Measurements from ENCODE around the gene IGDCC3.
"Not testable (repeated sequence)": the region's sequence is repeated elsewhere in the genome, so short reads cannot be mapped to it uniquely, and the experiment has no call there.

The IGDCC3 gene

GRCh38 chr15:65370885-65371284, 6.9 kb downstream of the IGDCC3 start:
- DNase-seq (ENCODE audit: low spot score), result no peak

GRCh38 chr15:65369651-65370050, 8.2 kb downstream of the IGDCC3 start:
- DNase-seq (ENCODE audit: low spot score), result no peak

GRCh38 chr15:65369212-65369547, 8.6 kb downstream of the IGDCC3 start:
- DNase-seq (ENCODE audit: low spot score), result no peak

- no peak for DNase-seq (ENCODE audit: low spot score)
Observed at GRCh38 chr15:65368302-65369211, 9.2 kb downstream of the IGDCC3 start.

GRCh38 chr15:65366122-65366892, 11.5 kb downstream of the IGDCC3 start:
- DNase-seq (ENCODE audit: low spot score), result no peak

- DNase-seq (ENCODE audit: low spot score), result no peak
Observed at GRCh38 chr15:65365229-65365628, 12.6 kb downstream of the IGDCC3 start.

- no peak for DNase-seq (ENCODE audit: low spot score)
Observed at GRCh38 chr15:65363766-65364165, 14.0 kb downstream of the IGDCC3 start.

GRCh38 chr15:65363306-65363705, 14.5 kb downstream of the IGDCC3 start:
- DNase-seq (ENCODE audit: low spot score), result no peak

- DNase-seq (ENCODE audit: low spot score), result no peak
Observed at GRCh38 chr15:65362491-65362890, 15.3 kb downstream of the IGDCC3 start.

GRCh38 chr15:65361708-65362459, 15.9 kb downstream of the IGDCC3 start:
- DNase-seq (ENCODE audit: low spot score), result no peak

- no peak for DNase-seq (ENCODE audit: low spot score)
Observed at GRCh38 chr15:65360506-65360905, 17.3 kb downstream of the IGDCC3 start.

GRCh38 chr15:65355988-65356353, 21.8 kb downstream of the IGDCC3 start:
- no peak for DNase-seq (ENCODE audit: low spot score)

GRCh38 chr15:65355173-65355987, 22.4 kb downstream of the IGDCC3 start:
- no peak for DNase-seq (ENCODE audit: low spot score)

GRCh38 chr15:65354835-65355172, 23.0 kb downstream of the IGDCC3 start:
- DNase-seq (ENCODE audit: low spot score), result no peak

- DNase-seq (ENCODE audit: low spot score), result not testable (repeated sequence)
Observed at GRCh38 chr15:65351972-65352371, 25.8 kb downstream of the IGDCC3 start.

GRCh38 chr15:65349338-65349737, 28.5 kb downstream of the IGDCC3 start:
- no peak for DNase-seq (ENCODE audit: low spot score)

- DNase-seq (ENCODE audit: low spot score), result not testable (repeated sequence)
Observed at GRCh38 chr15:65347756-65348155, 30.0 kb downstream of the IGDCC3 start.

- no peak for DNase-seq (ENCODE audit: low spot score)
Observed at GRCh38 chr15:65346856-65347598, 30.8 kb downstream of the IGDCC3 start.

GRCh38 chr15:65344914-65345275, 32.9 kb downstream of the IGDCC3 start:
- no peak for DNase-seq (ENCODE audit: low spot score)

- DNase-seq (ENCODE audit: low spot score), result no peak
Observed at GRCh38 chr15:65344214-65344913, 33.4 kb downstream of the IGDCC3 start.

All from GM03348 (cell line).